HCT116 (cell line): Measurements from ENCODE around the gene CNKSR1. TPM values are rescaled to one million over a fixed set of nuclear protein-coding genes. Genes with fewer than 3 reads are reported as not detected.

Source experiments
- ATAC-seq: fragments of 200-7000 bp; cut with Tn5 transposase; 2 replicates; pipeline ENCODE4 v1.9.1; 2020; ENCODE audit warnings: mild to moderate bottlenecking, moderate library complexity
- BruUV-seq: library from RNA; stranded (reverse); fragments of 400-500 nt; replicated peaks from 2 replicates; lab custom pipeline; 2021; lab: Mats Ljungman, UMichigan
- CTCF ChIA-PET: fragments of 300-600 bp; sonication (Branson Sonifier 250); formaldehyde crosslinking; loops from one replicate; lab custom pipeline; 2021; ENCODE audit warnings: antibody characterized with exemption; lab: Charles Lee
- POLR2A ChIA-PET: fragments of 300-600, 350-600 bp; sonication (Branson Sonifier 250); formaldehyde crosslinking; loops from one replicate; lab custom pipeline; 2021; ENCODE audit warnings: antibody characterized with exemption; lab: Charles Lee
- RAD21 ChIA-PET, 2 experiments: fragments of 300-600 bp; sonication (Branson Sonifier 250); formaldehyde crosslinking; loops; one replicate each; lab custom pipeline; 2023; ENCODE audit warnings: low total read pairs in 2 of 2; ENCODE audit not compliant: uncharacterized antibody in 2 of 2, unreplicated experiment in 2 of 2, low non-redundant PET in 1 of 2; lab: Charles Lee
- DNase-seq: peaks from one replicate; pipeline ENCODE4 v3.0.0-alpha.2; 2010; ENCODE audit warnings: low read depth, low spot score
- H2AFZ ChIP-seq: fragments of 200-600 bp; shearing (Covaris generic), sonication (generic); 2 replicates; pipeline ENCODE4 v1.6.1; 2017; ENCODE audit warnings: low read depth, mixed run types, mixed read lengths, antibody characterized with exemption, low read length; ENCODE audit not compliant: poor library complexity, severe bottlenecking
- H3K27ac ChIP-seq: 2 replicates; pipeline ENCODE4 v1.5.1; 2012; ENCODE audit warnings: low read depth, low read length
- H3K27me3 ChIP-seq: fragments of 200-600 bp; sonication (generic); 2 replicates; pipeline ENCODE4 v1.6.1; 2016; ENCODE audit warnings: mixed run types, low read length, mixed read lengths; ENCODE audit not compliant: insufficient read depth
- H3K36me3 ChIP-seq, 2 experiments: fragments of 200-500 bp in 1 of 2; fragments of 200-600 bp in 1 of 2; sonication (Bioruptor generic) in 1 of 2; sonication (generic) in 1 of 2; 2 replicates each; pipeline versions ENCODE4 v1.5.1 to v1.6.1; 2014 to 2016; ENCODE audit warnings: low read length in 2 of 2, inconsistent platforms in 1 of 2, mixed read lengths in 1 of 2, mixed run types in 1 of 2; ENCODE audit not compliant: insufficient read depth in 2 of 2, control insufficient read depth in 1 of 2
- H3K4me1 ChIP-seq, 2 experiments: fragments of 200-600 bp in 1 of 2; sonication (generic) in 1 of 2; 2 replicates each; pipeline versions ENCODE4 v1.5.1 to v1.6.1; 2012 to 2017; ENCODE audit warnings: low read length in 2 of 2, inconsistent platforms in 1 of 2, mild to moderate bottlenecking in 1 of 2, mixed read lengths in 1 of 2, mixed run types in 1 of 2, moderate library complexity in 1 of 2; ENCODE audit not compliant: insufficient read depth in 2 of 2, control insufficient read depth in 1 of 2
- H3K4me2 ChIP-seq: fragments of 200-600 bp; sonication (generic); 2 replicates; pipeline ENCODE4 v1.6.1; 2017; ENCODE audit warnings: mixed run types, low read length, mixed read lengths
- H3K4me3 ChIP-seq, 2 experiments: fragments of 200-600 bp in 1 of 2; sonication (generic) in 1 of 2; replicated peaks in 1 of 2; 2 replicates each; pipeline ENCODE4 v1.5.1; 2011 to 2016; ENCODE audit warnings: low read length in 2 of 2, control low read depth in 1 of 2, low read depth in 1 of 2, mild to moderate bottlenecking in 1 of 2, mixed read lengths in 1 of 2, mixed run types in 1 of 2
- H3K79me2 ChIP-seq: fragments of 200-600 bp; sonication (generic); 2 replicates; pipeline ENCODE4 v1.6.1; 2017; ENCODE audit warnings: mild to moderate bottlenecking, mixed run types, low read length, moderate library complexity, mixed read lengths; ENCODE audit not compliant: insufficient read depth
- H3K9ac ChIP-seq: fragments of 200-600 bp; sonication (generic); 2 replicates; pipeline ENCODE4 v1.6.1; 2016; ENCODE audit warnings: low read length, mixed read lengths
- H3K9me2 ChIP-seq: fragments of 200-600 bp; sonication (generic), shearing (Covaris generic); 2 replicates; pipeline ENCODE4 v1.6.1; 2017; ENCODE audit warnings: mixed run types, mild to moderate bottlenecking, moderate library complexity; ENCODE audit not compliant: insufficient read depth
- H3K9me3 ChIP-seq, 2 experiments: fragments of 200-500 bp in 1 of 2; fragments of 200-600 bp in 1 of 2; sonication (Bioruptor generic) in 1 of 2; sonication (generic) in 1 of 2; 2 replicates each; pipeline ENCODE4 v1.6.1; 2014 to 2017; ENCODE audit warnings: low read length in 2 of 2, mixed read lengths in 2 of 2, inconsistent platforms in 1 of 2, low read depth in 1 of 2, mild to moderate bottlenecking in 1 of 2, mixed run types in 1 of 2, moderate library complexity in 1 of 2; ENCODE audit not compliant: control insufficient read depth in 1 of 2, insufficient read depth in 1 of 2
- H4K20me1 ChIP-seq: fragments of 200-600 bp; sonication (generic), shearing (Covaris generic); 2 replicates; pipeline ENCODE4 v1.6.1; 2017; ENCODE audit warnings: mixed run types, mild to moderate bottlenecking, moderate library complexity; ENCODE audit not compliant: insufficient read depth
- ATF3 ChIP-seq: IDR thresholded peaks from 2 replicates; pipeline ENCODE4 v1.6.1; 2012
- CBX3 ChIP-seq: IDR thresholded peaks from 2 replicates; pipeline ENCODE4 v1.6.1; 2012; ENCODE audit warnings: low read depth
- CEBPB ChIP-seq: IDR thresholded peaks from 2 replicates; pipeline ENCODE4 v1.6.1; 2012; ENCODE audit warnings: low read depth
- ELF1 ChIP-seq: IDR thresholded peaks from 2 replicates; pipeline ENCODE4 v1.6.1; 2012; ENCODE audit warnings: low read depth, borderline replicate concordance
- POLR2A ChIP-seq: IDR thresholded peaks from 2 replicates; pipeline ENCODE4 v1.7.0; 2011; ENCODE audit warnings: borderline replicate concordance; ENCODE audit not compliant: insufficient read depth, insufficient read length; ENCODE audit errors: extremely low read depth
- SP1 ChIP-seq: IDR thresholded peaks from 2 replicates; pipeline ENCODE4 v1.6.1; 2012; ENCODE audit warnings: low read depth
- SRF ChIP-seq: IDR thresholded peaks from 2 replicates; pipeline ENCODE4 v1.6.1; 2012; ENCODE audit warnings: low read depth
- ZFX ChIP-seq: fragments of 450-650 bp; IDR thresholded peaks from 2 replicates; pipeline ENCODE4 v1.6.1; 2017
- intact Hi-C: fragments of 100-400 bp; cut with micrococcal nuclease; formaldehyde crosslinking; loops from 2 replicates; pipeline ENCODE4 v1.10.0; 2022
- total RNA-seq: library from RNA; stranded (reverse); gene quantifications from one replicate; pipeline ENCODE4 v1.2.1, GENCODE V29; 2021; ENCODE audit not compliant: unreplicated experiment
- TF ChIP-seq, protein P1 (sequence below): IDR thresholded peaks from 2 replicates; pipeline ENCODE4 v1.6.1; 2012

CNKSR1 gene
- total RNA-seq, 1 experiment from 2014 or later = 26.6 TPM

DNA sequence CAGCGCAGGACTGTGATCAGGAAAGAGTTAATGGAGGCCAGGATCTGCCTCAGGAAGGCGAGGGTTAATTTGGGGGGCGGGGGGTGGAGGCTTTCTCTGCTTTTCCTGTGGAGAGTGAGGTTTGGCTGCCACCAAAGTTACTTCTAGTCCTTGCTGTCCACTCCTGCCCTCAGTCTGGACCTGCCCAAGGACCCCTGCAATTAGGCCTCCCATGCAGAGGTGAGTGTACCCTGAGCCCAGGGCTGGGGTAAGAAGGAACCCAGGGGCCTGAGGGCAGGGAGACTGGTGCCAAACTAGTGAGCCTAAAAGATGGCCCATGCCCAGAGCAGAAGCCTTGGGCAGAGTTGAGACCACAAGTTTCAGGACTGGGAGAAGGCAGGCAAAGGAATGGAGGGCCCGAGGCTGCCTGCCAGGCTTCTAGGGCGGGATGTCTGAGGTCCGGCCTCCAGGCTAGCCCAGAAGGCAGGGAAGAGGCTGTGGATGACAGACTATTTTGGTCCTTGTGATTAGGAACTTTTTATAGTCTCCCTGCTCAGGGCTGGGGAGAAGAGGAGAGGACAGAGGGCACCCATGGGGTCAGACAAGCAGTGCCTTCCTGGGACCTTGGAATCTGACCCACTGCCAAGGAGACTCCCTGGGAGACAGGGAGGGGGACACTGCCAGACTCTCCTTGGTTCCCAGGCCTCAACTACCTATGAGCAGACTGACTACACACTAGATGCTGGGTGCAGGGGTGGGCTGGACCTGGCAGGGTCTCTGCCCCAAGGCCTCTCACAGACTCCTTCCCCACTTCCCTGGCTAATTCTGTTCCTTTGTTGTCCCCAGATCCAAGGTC is 18.2 kb upstream of the CNKSR1 start, which contains the start of gene FAM110D:
Gene FAM110D (plus strand): TSS at position 172 of the 835 bp plus-strand sequence. CDS start 2,213 bp downstream, outside the sequence.
- intact Hi-C loops = no loop called here
- H3K4me3 ChIP-seq = peak within 1 kb of the TSS; percentile 13 to 33; a peak in 3 of 4 replicates
- H3K79me2 ChIP-seq = no peaks in the 10 kb centered on the region
- BruUV-seq = no TSS peak
- CTCF ChIA-PET = interaction anchor here (1.0 to 2.5 kb wide), 2 partner anchors 11 to 14 kb away, joined by 3 to 15 read pairs; partner anchors contain the start of gene ZNF593
- no peaks in the 10 kb centered on the region for H3K9me3 ChIP-seq
- no peak within 1 kb of the TSS for H2AFZ ChIP-seq
- H3K27ac ChIP-seq = no peak within 1 kb of the TSS; the same call in 1 of the 2 replicates
- POLR2A ChIA-PET = no interaction called here
- RAD21 ChIA-PET = no interaction called here
- ATAC-seq = no peak
- TF ChIP-seq SP1 (no peak), ZFX (peak; percentile 20; the same call in 1 of the 2 replicates)
- H4K20me1 ChIP-seq = no peaks in the 10 kb centered on the region
- peaks cover 20 to 52% of the 10 kb centered on the region in 2 experiments for H3K4me1 ChIP-seq
- no peak for DNase-seq
- no peaks in the 10 kb centered on the region for H3K27me3 ChIP-seq
- no peaks in the 10 kb centered on the region for H3K9me2 ChIP-seq
- H3K9ac ChIP-seq = no peak within 1 kb of the TSS
- H3K36me3 ChIP-seq = no peaks in the 10 kb centered on the region
- H3K4me2 ChIP-seq = peak within 1 kb of the TSS; percentile 50

GRCh38 chr1:26159743-26160039 is 17.6 kb upstream of the CNKSR1 start:
- H3K4me2 ChIP-seq = peak overlapping the region; percentile 50; the same call in 1 of the 2 replicates
- intact Hi-C loops = no loop called here
- TF ChIP-seq POLR2A (no peak), CEBPB (no peak), ATF3 (no peak), CBX3 (no peak), SRF (no peak), ELF1 (no peak)
- TF ChIP-seq, protein P1, sequence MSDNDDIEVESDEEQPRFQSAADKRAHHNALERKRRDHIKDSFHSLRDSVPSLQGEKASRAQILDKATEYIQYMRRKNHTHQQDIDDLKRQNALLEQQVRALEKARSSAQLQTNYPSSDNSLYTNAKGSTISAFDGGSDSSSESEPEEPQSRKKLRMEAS = no peak
- H3K9me3 ChIP-seq = no peaks in the 10 kb centered on the region
- POLR2A ChIA-PET = no interaction called here
- H3K4me1 ChIP-seq = peaks cover 20 to 57% of the 10 kb centered on the region in 2 experiments
- DNase-seq = no peak
- no peaks in the 10 kb centered on the region for H3K79me2 ChIP-seq
- no peaks in the 10 kb centered on the region for H3K9me2 ChIP-seq
- CTCF ChIA-PET = no interaction called here
- H4K20me1 ChIP-seq = no peaks in the 10 kb centered on the region
- no peak for ATAC-seq
- no peaks in the 10 kb centered on the region for H3K36me3 ChIP-seq
- H3K27me3 ChIP-seq = no peaks in the 10 kb centered on the region
- no peak overlapping the region for H3K4me3 ChIP-seq
- RAD21 ChIA-PET = no interaction called here
- no peak overlapping the region for H3K27ac ChIP-seq
- H2AFZ ChIP-seq = no peak overlapping the region
- BruUV-seq = no TSS peak
- no peak overlapping the region for H3K9ac ChIP-seq
